KOPT-K1 (cell line): ENCODE data around the gene PITPNM1.
"Not testable (repeated sequence)": the region's sequence is repeated elsewhere in the genome, so short reads cannot be mapped to it uniquely, and the experiment has no call there.

ENCODE experiments used
- H3K27ac ChIP-seq: fragments of 200-600 bp; sonication (generic); 2 replicates; pipeline ENCODE4 v1.5.1; 2016; ENCODE audit warnings: antibody characterized with exemption, mild to moderate bottlenecking, low read depth, low read length; ENCODE audit not compliant: poor library complexity, severe bottlenecking
- H3K36me3 ChIP-seq: fragments of 200-600 bp; sonication (generic); 2 replicates; pipeline ENCODE4 v1.5.1; 2017; ENCODE audit warnings: antibody characterized with exemption, mild to moderate bottlenecking, low read length, moderate library complexity; ENCODE audit not compliant: insufficient read depth
- H3K9me3 ChIP-seq: fragments of 200-600 bp; sonication (generic); 2 replicates; pipeline ENCODE4 v1.5.1; 2017; ENCODE audit warnings: antibody characterized with exemption, low read length, mild to moderate bottlenecking; ENCODE audit not compliant: insufficient read depth, poor library complexity, severe bottlenecking

PITPNM1 gene

GRCh38 chr11:67516806-67517205 is 11.6 kb upstream of the PITPNM1 start:
- Histone ChIP-seq H3K36me3 (no peaks in the 10 kb centered on the region), H3K27ac (no peak overlapping the region), H3K9me3 (no peaks in the 10 kb centered on the region)

GRCh38 chr11:67514116-67514515 is 9.0 kb upstream of the PITPNM1 start:
- no peak overlapping the region for H3K27ac ChIP-seq
- H3K36me3 ChIP-seq = no peaks in the 10 kb centered on the region
- H3K9me3 ChIP-seq = no peaks in the 10 kb centered on the region

GRCh38 chr11:67511558-67511957 is 6.4 kb upstream of the PITPNM1 start:
- H3K36me3 ChIP-seq, H3K27ac ChIP-seq, H3K9me3 ChIP-seq: not testable (repeated sequence)

GRCh38 chr11:67510023-67510345 is 4.8 kb upstream of the PITPNM1 start:
- Histone ChIP-seq H3K27ac (no peak overlapping the region), H3K36me3 (no peaks in the 10 kb centered on the region), H3K9me3 (no peaks in the 10 kb centered on the region)

GRCh38 chr11:67508486-67509121 is 3.4 kb upstream of the PITPNM1 start:
- Histone ChIP-seq H3K27ac (peak overlapping the region; percentile 82), H3K9me3 (no peaks in the 10 kb centered on the region), H3K36me3 (no peaks in the 10 kb centered on the region)

GRCh38 chr11:67507864-67508485 is 2.8 kb upstream of the PITPNM1 start, which contains the start of gene CDK2AP2:
TSS of gene CDK2AP2 (minus strand) at chr11:67508162. CDS start at chr11:67508082, 80 bp downstream.
- peak within 1 kb of the TSS; percentile 82 for H3K27ac ChIP-seq
- H3K9me3 ChIP-seq = no peaks in the 10 kb centered on the region
- H3K36me3 ChIP-seq = no peaks in the 10 kb centered on the region

GRCh38 chr11:67507242-67507863 is 2.2 kb upstream of the PITPNM1 start:
- no peaks in the 10 kb centered on the region for H3K36me3 ChIP-seq
- H3K9me3 ChIP-seq = no peaks in the 10 kb centered on the region
- H3K27ac ChIP-seq = peak overlapping the region; percentile 82

GRCh38 chr11:67506426-67507051 is 1.4 kb upstream of the PITPNM1 start:
- Histone ChIP-seq H3K9me3 (no peaks in the 10 kb centered on the region), H3K36me3 (peaks cover 7% of the 10 kb centered on the region), H3K27ac (peak overlapping the region; percentile 82)

- Histone ChIP-seq H3K27ac (peak overlapping the region; percentile 82), H3K36me3 (peaks cover 15% of the 10 kb centered on the region), H3K9me3 (no peaks in the 10 kb centered on the region)
These were observed 638 bp upstream of the PITPNM1 start for GRCh38 chr11:67505605-67506396.

GRCh38 chr11:67504005-67504949 is 886 bp downstream of the PITPNM1 start:
- H3K36me3 ChIP-seq = peaks cover 28% of the 10 kb centered on the region
- peak overlapping the region; percentile 82 for H3K27ac ChIP-seq
- no peaks in the 10 kb centered on the region for H3K9me3 ChIP-seq

GRCh38 chr11:67503119-67504004 is 1.8 kb downstream of the PITPNM1 start:
- Histone ChIP-seq H3K27ac (no peak overlapping the region), H3K9me3 (no peaks in the 10 kb centered on the region), H3K36me3 (peaks cover 37% of the 10 kb centered on the region)

GRCh38 chr11:67502328-67502979 is 2.7 kb downstream of the PITPNM1 start:
- no peak overlapping the region for H3K27ac ChIP-seq
- H3K36me3 ChIP-seq = peaks cover 46% of the 10 kb centered on the region

GRCh38 chr11:67501854-67502253 is 3.3 kb downstream of the PITPNM1 start:
- H3K27ac ChIP-seq = no peak overlapping the region
- H3K36me3 ChIP-seq = peaks cover 52% of the 10 kb centered on the region
- H3K9me3 ChIP-seq = no peaks in the 10 kb centered on the region

More at GRCh38 chr11:67502328-67502979, 2.7 kb downstream of the PITPNM1 start:
- no peaks in the 10 kb centered on the region for H3K9me3 ChIP-seq
